Activated T-helper 1 cell treated with Interleukin-2 at 50 U/mL for 16 hours (primary cell): ENCODE data around the gene RAMP2.

ENCODE experiments used
- DNase-seq: peaks from one replicate; pipeline ENCODE4 v3.0.0-alpha.2; 2020; ENCODE audit warnings: low read depth

The RAMP2 gene

DNA sequence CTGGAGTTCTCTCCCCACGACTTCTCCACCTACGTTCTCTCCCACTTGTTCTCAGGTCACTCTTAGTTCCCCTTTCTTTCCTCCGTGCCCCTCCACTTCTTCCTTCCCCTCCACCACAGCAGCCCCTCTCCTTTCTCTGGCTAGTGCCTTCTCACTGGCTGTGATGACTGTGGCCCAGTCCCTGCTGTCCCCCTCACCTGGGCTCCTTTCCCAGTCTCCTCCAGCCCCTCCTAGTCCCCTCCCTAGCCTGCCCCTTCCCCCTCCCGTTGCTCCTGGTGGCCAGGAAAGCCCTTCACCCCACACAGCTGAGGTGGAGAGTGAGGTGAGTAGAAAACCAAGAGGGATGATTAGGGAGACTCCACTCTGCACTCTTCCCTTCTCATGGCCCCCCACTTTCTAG, 34.0 kb downstream of the RAMP2 start:
- DNase-seq = no peak

DNA sequence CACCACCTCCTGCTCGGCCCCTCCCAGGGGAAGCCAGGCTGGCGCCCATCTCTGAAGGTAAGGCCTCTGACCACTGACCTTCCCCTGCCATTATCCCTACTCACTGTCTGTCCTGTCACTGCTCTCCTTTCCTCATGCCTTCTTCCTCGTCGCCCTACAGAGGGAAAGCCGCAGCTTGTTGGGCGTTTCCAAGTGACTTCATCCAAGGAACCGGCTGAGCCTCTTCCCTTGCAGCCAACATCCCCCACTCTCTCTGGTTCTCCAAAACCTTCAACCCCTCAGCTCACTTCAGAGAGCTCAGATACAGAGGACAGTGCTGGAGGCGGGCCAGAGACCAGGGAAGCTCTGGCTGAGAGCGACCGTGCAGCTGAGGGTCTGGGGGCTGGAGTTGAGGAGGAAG, 34.4 kb downstream of the RAMP2 start:
- no peak for DNase-seq

DNA sequence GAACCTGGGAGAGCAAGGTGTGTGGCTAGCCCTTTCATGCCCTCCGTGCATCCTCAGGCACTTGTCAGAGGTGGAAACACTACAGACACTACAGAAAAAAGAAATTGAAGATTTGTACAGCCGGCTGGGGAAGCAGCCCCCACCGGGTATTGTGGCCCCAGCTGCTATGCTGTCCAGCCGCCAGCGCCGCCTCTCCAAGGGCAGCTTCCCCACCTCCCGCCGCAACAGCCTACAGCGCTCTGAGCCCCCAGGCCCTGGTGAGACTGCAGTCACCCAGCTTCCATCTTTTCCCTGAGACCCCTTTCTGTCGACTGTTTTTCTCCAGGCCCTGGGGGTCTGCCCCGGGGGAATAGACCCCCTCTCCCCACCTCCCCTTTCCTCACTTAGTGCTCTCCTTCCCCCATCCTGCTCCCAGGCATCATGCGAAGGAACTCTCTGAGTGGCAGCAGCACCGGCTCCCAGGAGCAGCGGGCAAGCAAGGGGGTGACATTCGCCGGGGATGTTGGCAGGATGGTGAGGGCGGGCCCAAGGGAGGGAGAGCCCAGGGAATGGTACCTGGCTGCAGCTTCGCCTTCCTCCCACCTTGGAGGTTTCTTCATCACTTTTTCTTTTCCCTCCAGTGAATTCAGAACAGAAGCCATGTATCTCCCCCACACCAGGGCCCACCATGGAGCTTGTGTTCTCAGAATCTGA, 35.2 kb downstream of the RAMP2 start:
- DNase-seq = no peak

DNA sequence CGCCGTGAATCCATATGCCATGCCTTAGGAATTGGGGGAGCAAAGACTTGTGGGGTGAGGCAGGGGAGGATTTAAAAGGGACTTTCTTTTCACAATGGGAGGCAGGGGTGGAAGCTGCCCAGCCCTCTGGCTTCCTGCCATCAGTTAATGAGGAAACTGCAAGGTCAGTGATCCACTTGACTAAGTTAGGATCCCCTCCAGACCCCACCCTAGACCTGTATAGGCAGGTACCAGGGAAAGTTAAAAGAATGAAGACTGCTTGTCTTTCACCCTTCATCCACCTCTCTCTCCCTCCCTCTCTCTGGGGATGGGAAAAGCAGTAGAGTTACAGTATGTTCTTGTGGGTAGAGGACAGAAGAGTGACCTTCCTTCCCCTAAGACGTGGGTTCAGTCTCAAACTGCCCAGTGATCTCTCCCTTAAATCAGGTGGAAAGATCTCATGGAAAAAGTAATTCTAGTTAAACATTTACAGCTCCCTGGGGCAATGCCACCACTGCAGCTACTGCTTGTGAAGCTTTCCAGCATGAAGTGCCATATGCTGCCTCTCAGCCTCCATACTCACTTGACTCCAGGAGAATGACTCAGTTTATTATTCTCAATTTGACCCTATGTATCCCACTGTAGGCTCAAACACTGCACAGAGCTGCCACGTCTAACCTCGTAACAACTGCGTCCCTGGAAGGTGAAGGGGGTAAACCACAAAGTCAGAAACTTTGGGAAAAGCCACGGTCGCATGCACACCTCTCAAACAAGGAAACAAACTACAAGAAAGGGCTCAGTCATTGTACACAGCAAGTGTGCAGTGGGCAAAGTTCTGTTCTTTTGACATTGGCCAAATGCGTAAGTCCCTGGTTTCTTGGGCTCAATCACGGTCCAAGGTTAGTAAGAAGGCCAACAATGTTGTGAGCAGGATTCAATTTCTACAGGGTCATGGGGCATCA, 36.3 kb downstream of the RAMP2 start:
- DNase-seq = no peak

DNA sequence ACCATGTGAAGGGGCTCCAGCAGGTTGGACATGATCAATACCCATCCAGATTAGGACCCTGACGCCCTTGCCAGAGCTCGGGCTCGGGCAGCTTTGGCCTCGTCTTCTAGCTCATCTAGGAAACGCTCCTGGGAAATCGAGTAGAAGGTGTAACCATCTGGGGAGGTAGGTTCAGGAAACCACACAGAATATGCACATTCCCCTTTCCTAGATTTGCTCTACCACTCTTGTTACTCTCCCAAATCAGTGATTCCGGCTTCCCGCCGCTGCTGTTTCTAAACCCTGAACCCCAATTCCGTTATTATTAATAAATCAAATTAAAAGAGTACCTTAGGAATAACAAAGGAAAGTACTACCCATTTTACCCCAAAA, 37.0 kb downstream of the RAMP2 start:
- DNase-seq = no peak

DNA sequence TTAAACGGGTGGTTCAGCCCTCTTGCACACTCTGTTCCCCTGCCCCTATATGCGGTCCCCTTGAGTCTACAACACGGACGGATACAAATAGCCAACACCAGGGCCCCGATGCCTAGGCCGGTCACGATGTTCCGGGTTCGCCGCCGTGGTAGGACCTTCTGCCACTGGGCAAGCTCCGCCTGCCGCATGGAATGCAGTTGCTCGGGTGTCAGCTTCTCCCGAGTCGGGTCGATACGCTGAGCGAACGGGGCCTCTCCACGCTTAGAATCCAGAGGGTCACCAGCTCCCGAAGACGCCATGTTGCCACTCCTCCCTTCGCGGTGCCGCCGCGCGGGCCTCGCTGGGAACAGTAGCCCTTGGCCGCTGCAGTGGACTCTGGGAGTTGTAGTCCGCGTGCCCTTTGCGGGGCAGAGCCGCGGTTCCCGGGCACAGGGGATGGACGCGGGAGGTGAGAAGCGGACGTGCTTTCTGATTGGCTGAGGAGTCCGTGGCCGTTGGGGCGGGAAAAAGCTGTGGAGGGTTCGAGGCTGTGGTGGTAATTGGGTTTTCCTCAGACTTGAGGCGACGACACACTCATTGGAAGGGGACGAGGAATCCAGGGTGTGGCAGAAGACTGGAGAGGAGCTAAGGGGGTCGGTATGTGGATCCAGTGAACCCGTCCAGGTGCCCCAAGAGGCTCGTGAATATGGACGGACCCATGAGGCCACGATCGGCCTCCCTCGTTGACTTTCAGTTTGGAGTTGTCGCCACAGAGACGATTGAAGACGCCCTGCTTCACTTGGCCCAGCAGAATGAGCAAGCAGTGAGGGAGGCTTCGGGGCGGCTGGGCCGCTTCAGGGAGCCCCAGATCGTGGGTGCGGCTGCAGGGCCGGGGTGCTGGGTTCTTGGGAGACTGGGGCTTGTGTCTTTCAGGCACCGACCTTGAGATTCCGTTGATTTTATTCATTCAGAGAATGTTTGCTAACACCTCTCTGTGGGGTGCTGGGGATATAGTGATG, 37.7 kb downstream of the RAMP2 start, which contains the start of the genes CNTD1 and COA3:
Gene CNTD1, plus strand, starts transcription at position 479 of the 998 bp plus-strand sequence. Its CDS starts 207 bp downstream, at position 686.
Gene COA3, minus strand, starts transcription at position 322 of the 998 bp plus-strand sequence. Its CDS starts 23 bp downstream, at position 299.
- peak; percentile 53 for DNase-seq

DNA sequence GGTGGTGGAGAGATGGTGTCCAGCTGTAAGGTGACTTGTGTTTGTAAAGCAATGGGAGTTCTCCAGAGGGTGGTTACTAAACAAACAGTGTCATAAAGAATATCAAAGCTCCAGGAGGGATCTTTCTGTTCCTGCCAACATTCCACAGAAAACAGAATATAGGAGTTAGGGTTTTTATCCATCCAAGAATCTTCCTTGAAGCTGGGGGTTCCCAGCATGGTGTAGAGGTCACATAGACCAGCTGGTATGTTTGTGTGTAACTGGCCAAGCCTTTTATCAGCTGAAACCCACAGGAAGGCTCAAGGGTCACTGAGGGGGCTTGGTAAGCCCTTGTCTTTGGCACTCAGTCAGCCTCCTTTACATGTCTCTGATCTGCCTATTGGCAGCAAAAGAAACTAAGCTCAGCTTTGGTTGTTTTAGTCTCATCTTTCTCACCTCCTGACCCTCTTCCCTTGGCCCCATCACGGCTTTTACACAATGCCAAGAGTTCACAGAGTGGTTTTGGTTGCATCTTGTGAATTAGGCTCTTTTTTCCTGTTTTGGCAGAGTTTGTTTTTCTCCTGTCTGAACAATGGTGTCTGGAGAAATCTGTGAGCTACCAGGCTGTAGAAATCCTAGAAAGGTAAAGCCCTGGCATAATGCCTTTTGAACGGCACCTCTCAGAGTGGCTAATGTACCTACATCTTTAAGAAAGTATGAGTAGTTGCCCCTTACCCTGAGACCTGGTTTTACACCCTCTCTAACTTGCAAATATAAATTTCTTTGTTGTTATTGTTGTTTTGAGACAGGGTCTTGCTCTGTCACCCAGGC, 42.3 kb downstream of the RAMP2 start:
- DNase-seq = no peak

DNA sequence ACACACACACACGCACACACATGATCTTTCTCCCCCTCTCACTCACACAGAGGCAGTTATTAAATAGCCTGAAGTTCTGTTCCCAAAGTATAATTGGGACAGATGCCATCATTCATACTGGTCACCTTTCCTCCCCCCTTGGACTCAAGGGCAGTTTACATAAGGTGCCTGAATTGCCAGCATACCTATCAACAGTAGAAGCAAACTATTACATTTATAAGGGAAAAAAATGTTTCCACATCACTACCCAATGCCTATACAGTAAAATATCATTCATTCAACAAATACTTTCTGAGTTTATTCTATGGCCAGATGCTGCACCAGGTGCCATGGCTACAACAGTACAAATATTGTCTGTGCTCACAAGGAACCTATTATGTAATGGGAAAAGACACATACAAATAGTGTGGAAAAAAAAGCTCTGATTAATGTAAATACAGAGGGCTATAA, 43.9 kb downstream of the RAMP2 start:
- DNase-seq = no peak

DNA sequence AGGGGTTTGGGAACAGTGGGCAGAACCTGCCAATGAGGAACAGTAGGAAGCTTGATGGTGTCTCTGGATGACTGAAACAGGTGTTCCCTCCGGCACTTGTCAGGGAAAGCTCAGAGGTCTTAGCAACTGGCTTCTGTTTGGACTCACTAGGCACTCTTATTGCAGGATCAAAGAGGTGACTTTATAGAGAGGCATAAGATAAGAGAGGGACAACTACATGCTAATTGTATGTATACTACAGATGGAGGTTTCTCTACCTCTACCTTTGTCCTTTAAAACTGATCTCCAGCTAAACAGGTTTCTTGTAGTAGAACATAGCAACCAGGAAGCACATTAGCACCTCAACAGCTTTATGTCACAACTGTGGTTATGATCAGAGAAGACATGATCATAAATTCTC, 45.2 kb downstream of the RAMP2 start:
- no peak for DNase-seq

DNA sequence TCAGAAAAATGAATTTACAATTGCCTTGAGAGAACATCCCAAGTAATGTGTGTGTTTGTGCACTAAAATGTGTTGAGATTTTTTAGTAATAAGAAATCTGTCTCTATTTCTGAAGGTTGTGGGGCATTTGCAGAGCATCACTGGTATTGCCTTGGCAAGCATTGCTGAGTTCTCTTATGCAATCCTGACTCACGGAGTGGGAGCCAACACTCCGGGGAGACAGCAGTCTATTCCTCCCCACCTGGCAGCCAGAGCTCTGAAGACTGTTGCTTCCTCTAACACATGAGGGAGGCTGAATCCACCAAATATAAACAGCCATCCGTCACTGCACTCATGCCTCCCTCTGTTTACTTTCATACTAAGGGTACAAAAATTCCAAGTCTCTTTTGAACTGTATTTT, 48.2 kb downstream of the RAMP2 start:
- no peak for DNase-seq
